HG02840 (cell line): ENCODE results near the gene UBL4A.

Experiments used
- ATAC-seq: cut with Tn5 transposase; IDR thresholded peaks from one replicate; pipeline ENCODE4 v1.9.1; 2021; ENCODE audit warnings: mild to moderate bottlenecking, moderate library complexity, moderate number of reproducible peaks; ENCODE audit not compliant: unreplicated experiment, low FRiP score

Gene UBL4A

DNA sequence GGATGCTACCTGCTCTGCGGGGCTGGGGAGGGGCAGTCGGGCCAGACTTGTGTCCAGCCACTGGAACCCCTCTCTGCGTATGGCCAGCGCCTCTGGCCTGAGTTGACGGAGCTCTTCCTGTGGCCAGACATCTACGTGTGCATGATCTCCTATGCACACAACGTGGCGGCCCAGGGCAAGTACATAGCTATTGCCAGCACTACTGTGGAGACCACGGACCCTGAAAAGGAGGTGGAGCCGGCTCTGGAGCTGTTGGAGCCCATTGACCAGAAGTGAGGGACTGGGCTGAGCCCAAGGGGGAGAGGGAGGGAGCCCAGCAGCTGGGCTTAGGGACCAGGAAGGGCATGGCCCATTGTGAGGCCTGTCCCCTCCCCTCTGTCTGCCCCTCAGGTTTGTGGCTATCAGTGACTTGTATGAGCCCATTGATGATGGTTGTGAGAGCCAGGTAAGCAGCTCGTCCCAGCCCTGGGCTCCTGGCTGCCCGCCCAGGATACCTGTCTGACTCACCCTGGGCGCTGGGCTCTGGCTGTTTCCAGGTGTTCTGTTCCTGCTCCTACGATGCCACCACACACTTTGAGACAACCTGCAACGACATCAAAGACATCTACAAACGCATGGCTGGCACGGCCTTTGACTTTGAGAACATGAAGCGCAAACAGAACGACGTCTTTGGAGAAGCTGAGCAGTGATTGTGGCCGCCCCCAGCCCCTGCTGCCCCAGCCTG, 44.3 kb downstream of the UBL4A start:
- no peak for ATAC-seq

DNA sequence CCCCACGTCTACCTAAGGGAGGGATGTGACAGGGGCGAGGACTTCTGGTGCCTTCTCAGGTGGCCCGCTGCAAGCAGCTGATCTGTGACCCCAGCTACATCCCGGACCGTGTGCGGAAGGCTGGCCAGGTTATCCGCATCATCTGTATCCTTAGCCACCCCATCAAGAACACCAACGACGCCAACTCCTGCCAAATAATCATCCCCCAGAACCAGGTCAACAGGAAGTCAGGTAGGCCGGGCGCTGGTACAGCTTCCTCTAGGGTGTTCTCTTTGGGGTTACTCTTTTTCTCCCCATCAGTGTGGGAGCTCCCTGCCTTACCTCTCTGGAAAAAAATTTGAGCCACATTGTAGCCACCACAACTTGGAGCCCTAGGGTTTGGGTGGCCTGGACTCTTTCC, 44.9 kb downstream of the UBL4A start:
- no peak for ATAC-seq

DNA sequence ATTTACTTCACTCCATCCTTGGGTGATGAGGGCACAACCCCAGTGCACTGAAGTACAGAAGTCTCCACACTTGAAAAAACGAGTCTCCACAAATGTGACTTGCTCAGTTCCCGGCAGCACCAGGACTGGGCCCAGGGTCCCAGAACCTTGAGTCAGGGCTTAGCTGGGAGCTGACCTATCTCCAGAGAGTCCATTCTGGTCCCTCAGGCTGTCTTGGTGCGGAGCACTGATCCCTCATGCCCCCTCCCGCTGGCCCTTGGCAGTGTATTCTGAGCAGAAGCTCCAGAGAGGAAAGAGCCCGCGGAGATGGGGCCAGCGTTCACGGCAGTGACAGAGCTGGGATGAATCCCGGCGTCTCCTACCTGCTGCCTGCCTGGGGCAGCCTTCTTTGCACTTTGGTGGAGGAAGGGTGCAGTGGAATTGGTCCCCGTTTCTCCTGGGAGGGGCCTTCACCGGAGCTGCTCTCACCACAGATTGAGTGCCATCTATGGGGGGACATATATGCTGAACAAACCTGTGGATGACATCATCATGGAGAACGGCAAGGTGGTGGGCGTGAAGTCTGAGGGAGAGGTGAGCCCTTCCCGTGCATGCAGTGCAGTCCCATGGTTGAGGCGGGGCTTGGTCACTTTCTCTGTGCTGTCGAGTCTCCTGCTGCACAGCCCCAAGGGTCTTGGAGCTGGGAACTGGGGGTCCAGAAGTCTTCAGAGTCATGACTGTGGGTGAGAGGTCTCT, 45.6 kb downstream of the UBL4A start:
- ATAC-seq, result no peak

DNA sequence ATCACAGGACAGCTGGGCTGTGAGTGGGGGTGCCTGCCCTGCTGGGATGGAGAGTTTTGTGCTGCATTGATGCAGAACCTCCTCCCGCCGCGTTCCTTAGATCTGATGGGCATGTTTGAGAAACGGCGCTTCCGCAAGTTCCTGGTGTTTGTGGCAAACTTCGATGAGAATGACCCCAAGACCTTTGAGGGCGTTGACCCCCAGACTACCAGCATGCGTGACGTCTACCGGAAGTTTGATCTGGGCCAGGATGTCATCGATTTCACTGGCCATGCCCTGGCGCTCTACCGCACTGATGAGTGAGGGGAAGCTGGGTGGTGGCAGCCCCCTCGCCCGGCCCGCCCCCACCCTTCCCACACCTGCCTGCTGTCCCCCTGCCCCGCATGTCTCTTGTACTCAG, 46.6 kb downstream of the UBL4A start:
- ATAC-seq, result no peak

DNA sequence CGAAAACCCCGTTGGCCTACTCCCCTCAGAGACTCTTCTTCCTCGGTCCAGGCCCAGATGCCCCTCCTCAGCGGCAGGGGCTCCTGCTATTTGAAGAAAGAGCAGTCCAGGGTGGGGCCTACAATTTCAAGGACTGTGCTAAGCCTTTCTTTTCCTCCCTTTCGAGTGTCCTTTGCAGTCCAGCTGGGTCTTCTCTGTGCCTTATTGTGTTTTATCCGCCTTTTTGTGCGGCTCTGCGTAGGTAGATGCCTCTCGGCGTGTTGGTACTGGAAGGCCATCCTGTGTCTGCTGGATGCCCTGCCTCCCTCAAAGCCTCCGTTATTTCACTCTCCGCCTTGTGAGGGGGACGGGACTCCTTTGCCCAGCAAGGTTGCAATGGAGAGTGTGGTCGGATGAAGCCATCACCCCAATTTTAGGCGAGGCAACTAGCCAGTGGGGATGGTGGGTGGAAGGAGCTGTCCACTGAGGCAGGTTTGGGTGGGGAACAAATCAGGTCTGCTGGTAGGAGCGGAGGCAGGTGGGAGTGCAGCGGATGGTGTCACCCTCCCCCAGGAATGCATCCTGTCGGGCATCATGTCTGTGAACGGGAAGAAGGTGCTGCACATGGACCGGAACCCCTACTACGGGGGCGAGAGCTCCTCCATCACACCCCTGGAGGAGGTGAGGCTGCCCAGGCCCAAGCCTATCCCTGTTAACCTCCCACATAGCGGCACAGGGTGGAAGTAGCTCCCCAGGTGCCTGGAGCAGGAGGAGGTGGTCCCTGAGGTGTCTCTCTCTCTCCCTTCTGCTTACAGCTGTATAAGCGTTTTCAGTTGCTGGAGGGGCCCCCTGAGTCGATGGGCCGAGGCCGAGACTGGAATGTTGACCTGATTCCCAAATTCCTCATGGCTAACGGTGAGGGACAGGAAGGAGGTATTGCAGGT, 48.2 kb downstream of the UBL4A start:
- no peak for ATAC-seq

DNA sequence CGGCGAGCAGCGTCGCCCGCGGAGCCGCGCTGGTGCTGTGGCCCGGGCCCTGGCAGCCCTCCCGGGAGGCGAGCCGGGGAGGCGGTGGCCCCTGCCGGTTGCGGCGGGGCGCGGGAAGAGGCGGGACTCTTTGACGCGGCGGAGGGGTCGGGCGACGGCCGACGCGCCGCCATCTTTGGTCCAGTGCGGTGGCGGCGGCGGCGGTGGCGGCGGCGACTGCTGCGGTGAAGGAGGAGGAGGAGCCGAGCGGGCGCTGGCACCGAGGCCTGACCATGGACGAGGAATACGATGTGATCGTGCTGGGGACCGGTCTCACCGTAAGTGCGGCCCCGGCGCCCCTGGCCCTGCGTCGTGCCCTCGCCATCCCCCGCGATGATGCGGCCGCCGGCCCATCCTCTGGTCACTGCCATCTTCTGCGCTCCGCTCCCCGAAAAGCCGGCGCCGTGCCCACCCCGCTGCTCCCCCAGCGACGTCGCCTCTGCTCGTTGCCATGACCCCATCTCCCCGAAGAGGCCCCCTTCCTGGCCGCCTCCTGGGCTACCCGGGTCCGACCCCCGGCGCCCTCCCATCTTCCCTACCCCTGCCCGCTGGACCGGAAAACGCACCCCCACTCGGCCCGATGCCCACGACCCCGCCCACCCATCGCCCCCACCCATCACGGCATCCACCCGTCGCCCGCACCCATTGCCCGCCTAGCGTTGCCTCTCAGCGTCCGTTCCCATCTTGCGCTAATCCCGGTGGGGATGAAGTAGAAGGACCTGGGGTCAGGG, 49.2 kb downstream of the UBL4A start, which contains the start of gene GDI1:
Gene GDI1 (plus strand): TSS at position 172 of the 770 bp plus-strand sequence. CDS start 101 bp downstream, at position 273.
- no peak for ATAC-seq

DNA sequence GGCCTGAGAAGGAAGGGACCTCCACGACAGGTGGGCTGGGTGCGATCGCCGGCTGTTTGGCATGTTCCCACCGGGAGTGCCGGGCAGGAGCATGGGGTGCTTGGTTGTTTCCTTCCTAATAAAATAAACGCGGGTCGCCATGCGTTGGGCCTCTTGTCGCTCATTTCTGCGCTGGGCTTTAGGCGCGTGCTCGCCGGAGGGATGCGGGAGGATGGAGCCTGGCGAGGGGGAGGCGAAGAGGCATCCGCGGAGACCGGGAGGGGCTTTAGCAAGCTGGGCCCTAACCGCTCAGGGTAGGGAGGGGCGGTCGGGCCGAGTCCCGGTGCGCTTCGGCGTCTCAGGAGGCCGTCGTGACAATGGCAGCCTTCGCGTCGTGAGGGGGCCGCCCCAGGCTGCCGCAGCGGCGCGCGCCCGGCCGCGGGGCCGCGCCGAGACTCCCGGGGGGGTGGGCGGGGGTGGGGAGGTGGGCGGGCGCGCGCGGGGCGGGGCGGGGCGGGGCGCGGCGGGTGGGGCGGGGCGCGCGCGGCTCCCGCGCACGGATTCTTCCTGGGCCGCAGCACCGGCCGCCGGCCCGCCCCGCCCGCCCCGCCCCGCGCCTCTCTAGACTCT, 49.9 kb downstream of the UBL4A start:
- ATAC-seq, result no peak

DNA sequence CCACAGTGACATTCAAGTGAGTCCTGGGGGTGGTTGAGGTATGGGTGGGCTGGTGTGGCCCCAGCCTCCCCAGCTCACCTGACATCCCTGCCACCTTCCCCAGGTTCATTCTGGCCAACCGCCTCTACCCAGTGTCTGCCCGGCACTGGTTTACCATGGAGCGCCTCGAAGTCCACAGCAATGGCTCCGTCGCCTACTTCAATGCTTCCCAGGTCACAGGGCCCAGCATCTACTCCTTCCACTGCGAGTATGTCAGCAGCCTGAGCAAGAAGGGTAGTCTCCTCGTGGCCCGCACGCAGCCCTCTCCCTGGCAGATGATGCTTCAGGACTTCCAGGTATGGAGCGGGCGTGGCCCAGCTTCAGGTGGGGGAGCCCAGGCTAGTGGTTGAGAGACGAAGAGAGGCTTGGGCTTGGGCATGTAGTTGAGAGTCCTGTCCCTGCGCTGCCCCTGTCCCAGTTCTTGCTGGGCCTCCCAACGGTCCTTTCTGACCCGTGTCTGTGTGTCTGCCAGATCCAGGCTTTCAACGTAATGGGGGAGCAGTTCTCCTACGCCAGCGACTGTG, 51.2 kb downstream of the UBL4A start:
- ATAC-seq, result no peak

DNA sequence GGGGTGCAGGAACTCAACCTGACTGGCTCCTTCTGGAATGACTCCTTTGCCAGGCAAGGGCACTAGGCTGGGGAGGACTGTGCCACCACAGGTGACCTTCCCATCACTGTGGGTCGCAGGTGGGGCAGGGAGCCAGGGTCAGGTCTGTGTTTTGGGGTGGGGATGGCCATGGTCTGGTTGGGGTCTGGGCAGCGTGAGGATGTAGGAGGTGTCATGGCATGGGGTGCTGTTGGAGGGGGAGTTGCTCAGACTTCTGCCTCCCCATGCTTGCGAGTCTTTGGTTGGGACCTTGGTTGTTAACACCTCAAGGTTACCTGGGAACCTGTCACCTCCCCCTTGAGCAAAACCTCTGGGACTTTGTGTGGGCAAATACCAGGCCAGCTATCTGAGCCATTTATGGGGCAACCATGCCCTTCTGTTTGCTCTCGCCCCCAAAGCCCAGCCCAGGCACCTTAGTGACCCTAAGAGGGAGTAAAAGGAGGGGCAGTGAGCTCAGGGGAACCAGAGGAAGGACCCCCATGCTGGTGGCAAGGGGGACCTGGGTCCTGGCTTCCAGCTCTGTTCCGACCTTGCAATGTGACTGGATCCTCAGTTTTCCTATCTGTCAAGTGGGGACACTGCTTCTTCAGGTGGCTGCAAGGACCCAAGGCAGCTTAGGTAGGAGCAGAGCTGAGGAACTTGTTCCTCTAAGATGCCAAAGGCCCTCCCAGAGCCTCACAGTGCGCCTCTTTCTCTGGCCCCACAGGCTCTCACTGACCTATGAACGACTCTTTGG, 51.8 kb downstream of the UBL4A start:
- ATAC-seq, result no peak
